DND-41 (cell line): ENCODE measurements around the gene PRRC2B.
"Not testable (repeated sequence)": the region's sequence is repeated elsewhere in the genome, so short reads cannot be mapped to it uniquely, and the experiment has no call there.

ENCODE experiments used
- ATAC-seq: fragments of 200-7000 bp; cut with Tn5 transposase; 3 replicates; pipeline ENCODE4 v1.9.1; 2021; ENCODE audit warnings: low read depth; ENCODE audit not compliant: insufficient read depth
- DNase-seq: peaks from one replicate; pipeline ENCODE4 v3.0.0-alpha.2; 2020
- H2AFZ ChIP-seq: 2 replicates; pipeline ENCODE4 v1.6.0; 2012; ENCODE audit warnings: low read depth, low read length
- H3K27ac ChIP-seq: 2 replicates; pipeline ENCODE4 v1.5.1; 2012; ENCODE audit warnings: low read length, inconsistent platforms
- H3K27me3 ChIP-seq: fragments of 200-600 bp; sonication (generic); 2 replicates; pipeline ENCODE4 v1.6.0; 2012; ENCODE audit warnings: low read length, mild to moderate bottlenecking, inconsistent platforms; ENCODE audit not compliant: insufficient read depth, poor library complexity
- H3K36me3 ChIP-seq: 2 replicates; pipeline ENCODE4 v1.5.1; 2012; ENCODE audit warnings: low read length, inconsistent platforms; ENCODE audit not compliant: insufficient read depth
- H3K4me1 ChIP-seq: 2 replicates; pipeline ENCODE4 v1.5.1; 2012; ENCODE audit warnings: mild to moderate bottlenecking, low read length; ENCODE audit not compliant: insufficient read depth
- H3K4me2 ChIP-seq: 2 replicates; pipeline ENCODE4 v1.6.0; 2012; ENCODE audit warnings: mild to moderate bottlenecking, moderate library complexity, low read length, inconsistent platforms; ENCODE audit not compliant: insufficient read depth
- H3K4me3 ChIP-seq, 2 experiments: fragments of 200-600 bp in 1 of 2; shearing (Covaris generic) in 1 of 2; 2 replicates each; pipeline ENCODE4 v1.5.1; 2012 to 2016; ENCODE audit warnings: inconsistent platforms in 2 of 2, low read length in 2 of 2, mild to moderate bottlenecking in 2 of 2, low read depth in 1 of 2, moderate library complexity in 1 of 2
- H3K79me2 ChIP-seq: 2 replicates; pipeline ENCODE4 v1.6.0; 2012; ENCODE audit warnings: low read length, inconsistent platforms; ENCODE audit not compliant: insufficient read depth
- H3K9ac ChIP-seq: 2 replicates; pipeline ENCODE4 v1.6.0; 2012; ENCODE audit warnings: low read depth, mild to moderate bottlenecking, inconsistent platforms, low read length, moderate library complexity
- H3K9me3 ChIP-seq: 2 replicates; pipeline ENCODE4 v1.5.1; 2012; ENCODE audit warnings: low read length, moderate library complexity, mild to moderate bottlenecking, inconsistent platforms; ENCODE audit not compliant: insufficient read depth, severe bottlenecking
- H4K20me1 ChIP-seq: 2 replicates; pipeline ENCODE4 v1.6.0; 2012; ENCODE audit warnings: low read length; ENCODE audit not compliant: insufficient read depth
- CTCF ChIP-seq: IDR thresholded peaks from 2 replicates; pipeline ENCODE4 v1.5.1; 2012; ENCODE audit warnings: borderline replicate concordance, low read length, moderate library complexity, mild to moderate bottlenecking; ENCODE audit not compliant: poor library complexity, severe bottlenecking; ENCODE audit errors: extremely low read depth
- EZH2 ChIP-seq: IDR thresholded peaks from 3 replicates; pipeline ENCODE4 v1.6.1; 2012; ENCODE audit warnings: borderline replicate concordance, low read depth, mild to moderate bottlenecking, moderate library complexity, low read length, inconsistent platforms; ENCODE audit not compliant: severe bottlenecking

Gene PRRC2B

GRCh38 chr9:131511880-131512279 lies 118.0 kb downstream of the PRRC2B start:
- H3K4me3 ChIP-seq = no peak overlapping the region
- DNase-seq (no peak), ATAC-seq (no peak)
- no peak overlapping the region for H3K27ac ChIP-seq
- H3K27me3 ChIP-seq = no peaks in the 10 kb centered on the region
- H3K4me2 ChIP-seq = no peak overlapping the region
- H3K9me3 ChIP-seq = no peaks in the 10 kb centered on the region
- H4K20me1 ChIP-seq = no peaks in the 10 kb centered on the region
- no peaks in the 10 kb centered on the region for H3K4me1 ChIP-seq
- H3K79me2 ChIP-seq = no peaks in the 10 kb centered on the region
- TF ChIP-seq EZH2 (no peak), CTCF (no peak)
- no peak overlapping the region for H3K9ac ChIP-seq
- H3K36me3 ChIP-seq = peaks cover 73% of the 10 kb centered on the region
- no peak overlapping the region for H2AFZ ChIP-seq

GRCh38 chr9:131513177-131513576 lies 119.3 kb downstream of the PRRC2B start:
- DNase-seq (no peak), ATAC-seq (no peak)
- no peak overlapping the region for H3K4me3 ChIP-seq
- TF ChIP-seq CTCF (no peak), EZH2 (no peak)
- no peaks in the 10 kb centered on the region for H3K9me3 ChIP-seq
- H3K27ac ChIP-seq = no peak overlapping the region
- H2AFZ ChIP-seq = no peak overlapping the region
- H3K4me2 ChIP-seq = no peak overlapping the region
- H3K4me1 ChIP-seq = no peaks in the 10 kb centered on the region
- H3K79me2 ChIP-seq = no peaks in the 10 kb centered on the region
- no peak overlapping the region for H3K9ac ChIP-seq
- H3K36me3 ChIP-seq = peaks cover 75% of the 10 kb centered on the region
- H3K27me3 ChIP-seq = no peaks in the 10 kb centered on the region
- H4K20me1 ChIP-seq = no peaks in the 10 kb centered on the region

- DNase-seq, H3K79me2 ChIP-seq, ATAC-seq, H3K4me3 ChIP-seq, H3K9ac ChIP-seq, H3K27ac ChIP-seq, H3K4me2 ChIP-seq, H3K27me3 ChIP-seq, H3K9me3 ChIP-seq, H4K20me1 ChIP-seq, H3K4me1 ChIP-seq, H2AFZ ChIP-seq: not testable (repeated sequence)
- peaks cover 87% of the 10 kb centered on the region for H3K36me3 ChIP-seq
These were observed 121.7 kb downstream of the PRRC2B start for GRCh38 chr9:131515559-131516031.

GRCh38 chr9:131516100-131516499 lies 122.2 kb downstream of the PRRC2B start:
- Histone ChIP-seq H3K27ac (no peak overlapping the region), H2AFZ (no peak overlapping the region), H3K79me2 (no peaks in the 10 kb centered on the region), H3K4me2 (no peak overlapping the region), H3K9ac (no peak overlapping the region), H3K27me3 (no peaks in the 10 kb centered on the region), H4K20me1 (no peaks in the 10 kb centered on the region), H3K36me3 (peaks cover 86% of the 10 kb centered on the region), H3K4me3 (no peak overlapping the region), H3K4me1 (no peaks in the 10 kb centered on the region), H3K9me3 (no peaks in the 10 kb centered on the region)
- TF ChIP-seq EZH2 (no peak), CTCF (no peak)
- ATAC-seq = no peak
- DNase-seq = no peak
